HG02642 (cell line): ENCODE measurements around the gene RBM43.
"Not testable (repeated sequence)": the region's sequence is repeated elsewhere in the genome, so short reads cannot be mapped to it uniquely, and the experiment has no call there.

Source experiments
- ATAC-seq: cut with Tn5 transposase; IDR thresholded peaks from one replicate; pipeline ENCODE4 v1.9.1; 2021; ENCODE audit warnings: mild to moderate bottlenecking; ENCODE audit not compliant: unreplicated experiment, poor library complexity

Gene RBM43

GRCh38 chr2:151233288-151233687 is 28.4 kb downstream of the RBM43 start:
- ATAC-seq, result not testable (repeated sequence)

GRCh38 chr2:151230627-151231140 is 31.0 kb downstream of the RBM43 start:
- no peak for ATAC-seq

DNA sequence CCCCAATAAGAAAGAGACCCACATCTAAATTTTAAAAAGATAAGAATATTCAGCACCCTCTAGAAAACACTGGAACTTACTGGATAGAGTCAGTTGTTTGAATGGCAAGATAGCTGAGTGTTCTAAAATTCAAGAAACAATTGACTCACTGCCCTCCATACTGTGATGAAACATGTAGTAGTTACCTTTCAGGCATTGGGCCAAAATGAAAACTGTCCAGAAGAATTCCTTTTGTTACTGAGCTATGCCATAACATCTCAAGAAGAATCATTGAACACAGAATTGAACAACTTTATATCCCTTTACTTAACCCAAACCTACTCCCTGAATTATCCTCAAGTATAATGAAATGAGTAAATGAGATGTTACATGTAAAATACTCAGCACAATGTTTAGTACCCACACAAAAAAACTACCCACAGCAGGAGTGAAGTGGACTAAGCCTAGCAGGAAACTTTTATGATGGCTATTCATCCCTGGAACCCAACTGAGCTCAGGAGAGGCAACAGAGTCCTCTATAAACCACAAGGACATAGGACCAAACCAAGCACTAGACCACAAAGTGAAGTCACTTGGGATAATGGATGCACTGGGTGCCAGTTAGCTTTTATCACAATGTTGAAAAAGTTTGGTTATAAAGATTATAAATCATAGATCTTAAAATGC is 32.7 kb downstream of the RBM43 start:
- ATAC-seq, result no peak

DNA sequence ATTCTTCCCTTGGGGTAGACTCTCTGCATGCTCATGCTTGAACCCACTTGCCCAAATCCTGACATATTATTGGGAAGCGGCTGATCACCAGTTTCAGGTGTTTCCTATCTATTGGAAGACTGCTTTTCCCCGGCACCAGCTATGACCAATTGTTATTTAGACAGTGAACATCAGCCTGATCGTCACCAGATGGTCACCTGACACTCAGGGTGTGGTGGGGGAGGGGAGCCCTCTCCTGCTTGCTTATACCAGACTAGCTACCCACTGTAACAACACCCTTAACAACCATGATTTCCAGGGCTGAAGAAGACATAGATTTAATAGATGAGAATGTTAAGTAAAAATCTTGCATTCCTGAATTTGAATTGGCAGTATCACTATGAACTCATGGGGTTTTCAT is 44.3 kb downstream of the RBM43 start:
- ATAC-seq, result no peak

GRCh38 chr2:151207100-151207499 is 54.6 kb downstream of the RBM43 start:
- ATAC-seq, result no peak

DNA sequence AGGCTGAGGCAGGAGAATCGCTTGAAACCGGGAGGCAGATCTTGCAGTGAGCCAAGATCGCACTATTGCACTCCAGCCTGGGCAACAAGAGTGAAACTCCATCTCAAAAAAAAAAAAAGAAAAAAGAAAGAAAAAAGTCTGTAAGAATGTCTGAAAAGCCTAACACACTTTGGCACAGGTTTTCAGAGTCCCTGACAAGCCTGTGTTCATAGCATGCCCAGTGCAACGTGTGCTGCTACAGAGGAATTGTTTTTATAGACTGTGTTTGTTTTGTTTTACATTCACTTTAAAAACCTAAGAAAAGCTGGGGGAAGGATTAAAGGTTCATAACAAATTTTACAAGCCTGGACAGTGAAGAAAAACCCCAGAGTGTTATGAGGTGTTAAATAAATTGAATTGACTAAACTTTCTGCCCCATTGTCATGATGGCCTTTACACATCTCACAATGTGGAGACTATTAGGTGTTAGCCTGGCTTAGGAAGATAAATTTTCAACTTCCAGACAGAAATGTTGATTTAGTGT is 55.2 kb downstream of the RBM43 start:
- no peak for ATAC-seq

GRCh38 chr2:151205571-151205970 is 56.1 kb downstream of the RBM43 start:
- no peak for ATAC-seq

- no peak for ATAC-seq
Observed at GRCh38 chr2:151204756-151205155, 56.9 kb downstream of the RBM43 start.

DNA sequence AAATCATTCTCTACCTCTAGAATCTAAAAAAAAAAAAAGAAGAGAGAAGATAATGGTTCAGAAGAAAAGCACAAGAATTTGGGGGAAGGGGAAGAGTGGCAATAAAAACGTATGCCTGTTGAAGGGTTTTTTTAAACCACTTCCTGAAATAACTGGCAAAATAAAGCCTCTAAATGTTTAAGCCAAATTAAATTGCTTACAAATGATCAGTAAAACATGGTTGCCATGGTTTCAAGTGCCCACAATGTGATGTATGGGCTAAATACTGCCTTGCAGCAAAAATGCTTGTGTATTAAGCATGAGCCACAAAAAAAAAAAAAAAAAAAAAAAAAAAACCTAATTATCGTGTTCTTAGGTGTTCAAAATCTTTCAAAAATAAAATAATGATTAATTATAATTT is 60.8 kb downstream of the RBM43 start:
- no peak for ATAC-seq

DNA sequence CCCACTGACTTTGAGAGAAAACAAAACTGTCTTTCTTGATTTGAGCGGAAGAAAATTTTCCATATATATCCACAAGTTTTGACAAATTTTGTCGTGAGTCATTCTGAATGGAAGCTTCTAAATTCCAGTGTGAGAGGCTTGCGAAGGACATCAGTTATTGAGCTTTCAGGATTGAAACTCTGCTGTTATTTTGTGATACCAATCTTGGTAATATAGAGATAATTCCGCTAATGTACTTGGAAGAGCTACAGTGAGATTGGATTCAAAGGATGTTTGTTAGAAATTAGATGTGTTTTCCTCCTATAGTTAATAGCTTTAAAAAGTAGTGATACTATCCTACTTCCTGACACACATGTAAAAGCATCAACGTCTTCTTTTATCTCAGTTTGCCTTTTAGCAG is 61.4 kb downstream of the RBM43 start:
- ATAC-seq, result no peak

- ATAC-seq, result no peak
Observed at GRCh38 chr2:151198645-151199044, 63.0 kb downstream of the RBM43 start.
